Lower leg skin (tissue), 4 donors: ENCODE results near the gene KAT6B. TPM values are rescaled to one million over a fixed set of nuclear protein-coding genes. Genes with fewer than 3 reads are reported as not detected.
A peak's percentile ranks its signal among the peaks of the same experiment; 100 is the strongest.
"Not testable (repeated sequence)": the region's sequence is repeated elsewhere in the genome, so short reads cannot be mapped to it uniquely, and the experiment has no call there.

Experiments used
- DNase-seq, 2 donors: peaks; one replicate each; pipeline ENCODE4 v3.0.0-alpha.2; 2019; ENCODE audit warnings: low spot score in 2 of 2
- H3K4me3 ChIP-seq: fragments of 200-600 bp; sonication (generic); 2 replicates; pipeline ENCODE4 v1.5.1; 2017; ENCODE audit warnings: mild to moderate bottlenecking, low read depth; ENCODE audit not compliant: poor library complexity, severe bottlenecking
- CTCF ChIP-seq, 3 donors: fragments of 450-650 bp; IDR thresholded peaks; one replicate each; pipeline ENCODE4 v1.5.1; 2016; ENCODE audit warnings: antibody characterized with exemption in 3 of 3, mild to moderate bottlenecking in 3 of 3, moderate library complexity in 2 of 3
- POLR2A ChIP-seq, 2 donors: fragments of 450-650 bp; IDR thresholded peaks; one replicate each; pipeline ENCODE4 v1.6.1; 2016 to 2017; ENCODE audit warnings: antibody characterized with exemption in 2 of 2, mild to moderate bottlenecking in 1 of 2, moderate library complexity in 1 of 2
- WGBS, 2 donors: methylation state at CpG; one replicate each; pipeline ENCODE4 v1.1.5; 2018; 5-methylcytosine and 5-hydroxymethylcytosine counted together
- intact Hi-C: fragments of 100-400 bp; cut with DNase I; formaldehyde crosslinking; loops from one replicate; pipeline ENCODE4 v1.15.0; 2023; ENCODE audit warnings: low total_unique reads
- total RNA-seq, 4 donors: library from RNA; depleted of rRNA; stranded (reverse); fragments of >200 nt; gene quantifications; one replicate each; pipeline ENCODE4 v1.1.0, GENCODE V29; 2016

Gene KAT6B
- total RNA-seq, 4 donors from 2014 or later, result 17.2 to 40.1 (median 34.5) TPM

DNA sequence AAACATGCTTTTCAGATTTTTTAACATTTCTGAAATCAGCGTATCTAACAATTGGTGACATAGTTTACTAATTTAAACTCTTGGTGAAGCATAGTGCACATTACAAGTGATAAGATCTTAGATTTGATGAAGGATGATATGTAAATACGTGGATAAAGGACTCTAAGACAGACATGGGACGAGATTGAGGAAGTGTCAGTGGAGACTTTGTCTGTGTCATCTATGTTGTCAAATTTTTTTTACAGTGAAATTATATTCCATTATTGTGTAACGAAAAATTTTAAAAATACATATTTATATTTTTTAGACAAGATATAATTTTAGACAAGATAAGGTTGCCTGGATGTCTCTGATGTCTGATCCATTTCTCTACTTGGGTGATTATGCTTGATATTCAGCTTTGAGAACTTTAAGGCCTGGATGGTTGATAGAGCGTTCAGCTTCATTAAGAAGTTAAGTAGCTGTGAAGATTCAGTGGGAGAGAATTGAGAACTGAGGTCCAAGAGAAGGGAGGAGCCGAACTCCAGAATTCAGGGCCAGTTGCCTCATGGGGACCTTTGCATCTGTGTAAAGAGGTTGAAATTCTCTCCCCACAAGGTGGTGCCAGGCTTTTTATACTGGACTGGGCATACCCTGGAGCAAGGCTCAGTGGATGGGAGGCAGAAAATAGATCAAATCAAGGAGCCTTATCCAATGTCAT, 62.7 kb downstream of the KAT6B start:
- WGBS, 2 donors, result 77 to 82% methylated on average over 6 of the region's 6 CpGs
- TF ChIP-seq CTCF (IDR thresholded peaks at IDR 0.05) (no peak), POLR2A (IDR thresholded peaks at IDR 0.05) (no peak)
- intact Hi-C loops, result no loop called here
- H3K4me3 ChIP-seq, result no peak overlapping the region
- peak in 1 of 2 donors; percentile 25 for DNase-seq

- no peak for DNase-seq
- TF ChIP-seq CTCF (IDR thresholded peaks at IDR 0.05) (no peak), POLR2A (IDR thresholded peaks at IDR 0.05) (no peak)
- intact Hi-C loops, result no loop called here
- H3K4me3 ChIP-seq, result no peak overlapping the region
Measured at GRCh38 chr10:74889662-74889998, 63.2 kb downstream of the KAT6B start.

DNA sequence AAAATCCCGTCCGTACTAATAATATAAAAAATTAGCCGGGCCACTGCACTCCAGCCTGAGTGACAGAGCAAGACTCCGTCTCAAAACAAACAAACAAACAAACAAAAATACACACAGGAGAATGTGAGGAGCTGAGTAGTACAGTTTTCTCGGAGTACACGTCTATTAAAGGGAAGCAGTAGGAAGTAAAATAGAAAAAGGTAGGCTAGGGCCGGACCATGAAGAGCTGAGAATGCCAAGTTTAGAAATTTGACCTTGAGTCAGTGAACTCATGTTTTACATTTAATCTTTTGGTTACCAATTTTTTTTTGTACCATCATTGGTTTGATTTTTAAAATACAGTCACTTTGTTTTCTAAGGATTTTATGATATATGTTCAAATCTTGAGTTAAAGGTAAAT, 64.1 kb downstream of the KAT6B start:
- no peak overlapping the region for H3K4me3 ChIP-seq
- no peak for DNase-seq
- no peak for TF ChIP-seq POLR2A (IDR thresholded peaks at IDR 0.05)
- no peak for TF ChIP-seq CTCF (IDR thresholded peaks at IDR 0.05)
- 86 to 90% methylated on average over 7 of the region's 7 CpGs for WGBS, 2 donors
- intact Hi-C loops, result no loop called here

- WGBS, 2 donors, result 44 to 48% methylated on average over 2 of the region's 2 CpGs
- intact Hi-C loops, result no loop called here
- DNase-seq, result peak in 1 of 2 donors; percentile 20
- H3K4me3 ChIP-seq, result no peak overlapping the region
- TF ChIP-seq CTCF (IDR thresholded peaks at IDR 0.05) (no peak), POLR2A (IDR thresholded peaks at IDR 0.05) (no peak)
Measured at GRCh38 chr10:74891053-74891452, 64.7 kb downstream of the KAT6B start.

- intact Hi-C loops, result no loop called here
- 82 to 94% methylated on average over 4 of the region's 4 CpGs for WGBS, 2 donors
- peak in 1 of 2 donors; percentile 34 for DNase-seq
- TF ChIP-seq POLR2A (IDR thresholded peaks at IDR 0.05) (no peak), CTCF (IDR thresholded peaks at IDR 0.05) (no peak)
- H3K4me3 ChIP-seq, result no peak overlapping the region
Measured at GRCh38 chr10:74892839-74893238, 66.4 kb downstream of the KAT6B start.

DNA sequence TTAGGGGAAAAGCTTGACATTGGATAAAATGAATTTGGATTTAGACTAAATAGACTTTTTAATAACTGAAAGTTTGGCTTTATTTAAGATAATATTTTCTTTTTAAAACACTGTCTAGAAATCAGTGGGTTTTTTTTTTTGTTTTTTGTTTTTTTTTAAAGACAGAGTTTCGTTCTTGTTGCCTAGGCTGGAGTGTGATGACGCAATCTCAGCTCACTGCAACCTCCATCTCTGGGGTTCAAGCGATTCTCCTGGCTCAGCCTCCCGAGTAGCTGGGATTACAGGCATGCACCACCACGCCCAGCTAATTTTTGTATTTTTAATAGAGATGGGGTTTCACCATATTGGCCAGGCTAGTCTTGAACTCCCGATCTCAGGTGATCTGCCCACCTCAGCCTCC, 66.9 kb downstream of the KAT6B start:
- WGBS, 2 donors, result 86 to 89% methylated on average over 6 of the region's 6 CpGs
- intact Hi-C loops, result not testable (repeated sequence)

More for the DNA sequence above, 66.9 kb downstream of the KAT6B start:
- not testable (repeated sequence) for H3K4me3 ChIP-seq
- DNase-seq, result peak in 1 of 2 donors; percentile 10
